ENCODE results near the gene SAMD13. TPM values are rescaled to one million over a fixed set of nuclear protein-coding genes. Genes with fewer than 3 reads are reported as not detected.
A peak's percentile ranks its signal among the peaks of the same experiment; 100 is the strongest.

Gene SAMD13
- total and polyA plus RNA-seq, 2 of the 8 experiments (the other 6 are each of a cell fraction or from before 2014, with no cell fraction given), result 0.86 to 2.3 TPM

DNA sequence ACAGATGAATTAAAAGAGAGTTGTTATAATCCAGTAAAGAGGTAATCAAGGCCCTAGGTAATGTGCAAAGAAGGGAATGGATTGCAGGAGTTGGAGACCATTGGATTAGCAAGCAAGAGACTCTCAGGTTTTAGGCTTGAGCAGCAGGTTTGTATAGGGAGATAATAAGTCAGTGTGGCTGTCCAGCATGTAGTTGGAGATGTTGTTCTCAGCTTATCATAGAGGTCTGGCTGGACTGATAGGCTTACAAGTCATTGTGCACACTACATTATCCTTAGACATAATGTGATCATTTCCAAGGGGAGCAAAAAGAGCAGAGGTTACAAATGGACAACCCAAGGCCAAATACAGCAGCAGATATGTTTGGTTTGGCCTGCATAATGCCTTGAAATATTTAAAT, 45.9 kb upstream of the SAMD13 start:
- Histone ChIP-seq H3K4me1 (replicated peaks in 1 of 4; ENCODE audit: control insufficient read depth in 3 of 4, insufficient read depth in 4 of 4, low read length in 3 of 4) (peaks cover 3 to 8% (median 4%) of the 10 kb centered on the region in 4 experiments; a peak in 5 of 7 replicates), H4K5ac (ENCODE audit: insufficient read length, low read depth, low read length) (no peak overlapping the region), H2AFZ (ENCODE audit: low read length) (no peak overlapping the region), H4K8ac (ENCODE audit: extremely low read depth, insufficient read depth, low read length) (no peak overlapping the region), H4K91ac (replicated peaks; ENCODE audit: insufficient read length, low read length) (no peak overlapping the region), H2BK5ac (ENCODE audit: low read depth, low read length) (no peak overlapping the region), H3K36me3 (ENCODE audit: control insufficient read depth in 2 of 4, insufficient read depth in 4 of 4, low read length in 3 of 4) (no peaks in the 10 kb centered on the region), H3K56ac (replicated peaks; ENCODE audit: insufficient read length, low read depth, low read length) (no peak overlapping the region), H2BK20ac (ENCODE audit: low read length) (no peak overlapping the region), H3K27me3 (replicated peaks in 1 of 4; ENCODE audit: control insufficient read depth in 3 of 4, extremely low read depth in 1 of 4, insufficient read depth in 3 of 4, low read length in 3 of 4) (no peaks in the 10 kb centered on the region), H3K14ac (ENCODE audit: insufficient read length) (no peak overlapping the region), H3K79me1 (ENCODE audit: low read depth, low read length) (no peaks in the 10 kb centered on the region), H3K23me2 (ENCODE audit: low read depth, low read length) (no peaks in the 10 kb centered on the region), H3K79me2 (ENCODE audit: control insufficient read depth in 1 of 2, insufficient read depth in 2 of 2, low read length in 2 of 2) (no peaks in the 10 kb centered on the region), H3K23ac (ENCODE audit: insufficient read length) (no peak overlapping the region), H3K4ac (replicated peaks; ENCODE audit: insufficient read length, low read depth, low read length) (no peak overlapping the region), H3K18ac (ENCODE audit: extremely low read depth, low read length) (no peak overlapping the region), H3K9me3 (ENCODE audit: insufficient read depth in 2 of 2, low read depth in 1 of 2, low read length in 1 of 2) (no peaks in the 10 kb centered on the region), H2BK15ac (ENCODE audit: low read length) (no peak overlapping the region), H3K9ac (replicated peaks in 1 of 4; ENCODE audit: extremely low read depth in 1 of 4, low read depth in 3 of 4, low read length in 3 of 4) (peak overlapping the region in 1 of 4 experiments; percentile 8; a peak in 1 of 7 replicates), H3K27ac (ENCODE audit: low read depth, low read length) (no peak overlapping the region), H3K4me3 (ENCODE audit: extremely low read depth in 1 of 4, insufficient read depth in 2 of 4, low read depth in 3 of 4, low read length in 4 of 4) (no peak overlapping the region), H4K20me1 (replicated peaks in 1 of 2; ENCODE audit: control insufficient read depth in 1 of 2, insufficient read depth in 2 of 2, low read length in 2 of 2) (no peaks in the 10 kb centered on the region), H2BK120ac (replicated peaks; ENCODE audit: low read depth, low read length) (no peak overlapping the region), H3K4me2 (ENCODE audit: insufficient read depth in 1 of 2, low read depth in 2 of 2, low read length in 2 of 2) (no peak overlapping the region), H2AK5ac (ENCODE audit: low read depth, low read length) (no peak overlapping the region), H2BK12ac (ENCODE audit: low read depth, low read length) (no peak overlapping the region)
- CTCF ChIA-PET (ENCODE audit: partially characterized antibody), result interaction anchor here (1.0 kb wide), 1 partner anchor 348 kb away, joined by 3 read pairs; no protein-coding TSS in a partner anchor
- POLR2A ChIA-PET (ENCODE audit: partially characterized antibody), result interaction anchor here (0.7 kb wide), 1 partner anchor 9 kb away, joined by 4 read pairs; no protein-coding TSS in a partner anchor
- FAIRE-seq (no peak), DNase-seq (ENCODE audit: low read depth in 1 of 2, low spot score in 2 of 2) (no peak)
- TF ChIP-seq, protein P1, sequence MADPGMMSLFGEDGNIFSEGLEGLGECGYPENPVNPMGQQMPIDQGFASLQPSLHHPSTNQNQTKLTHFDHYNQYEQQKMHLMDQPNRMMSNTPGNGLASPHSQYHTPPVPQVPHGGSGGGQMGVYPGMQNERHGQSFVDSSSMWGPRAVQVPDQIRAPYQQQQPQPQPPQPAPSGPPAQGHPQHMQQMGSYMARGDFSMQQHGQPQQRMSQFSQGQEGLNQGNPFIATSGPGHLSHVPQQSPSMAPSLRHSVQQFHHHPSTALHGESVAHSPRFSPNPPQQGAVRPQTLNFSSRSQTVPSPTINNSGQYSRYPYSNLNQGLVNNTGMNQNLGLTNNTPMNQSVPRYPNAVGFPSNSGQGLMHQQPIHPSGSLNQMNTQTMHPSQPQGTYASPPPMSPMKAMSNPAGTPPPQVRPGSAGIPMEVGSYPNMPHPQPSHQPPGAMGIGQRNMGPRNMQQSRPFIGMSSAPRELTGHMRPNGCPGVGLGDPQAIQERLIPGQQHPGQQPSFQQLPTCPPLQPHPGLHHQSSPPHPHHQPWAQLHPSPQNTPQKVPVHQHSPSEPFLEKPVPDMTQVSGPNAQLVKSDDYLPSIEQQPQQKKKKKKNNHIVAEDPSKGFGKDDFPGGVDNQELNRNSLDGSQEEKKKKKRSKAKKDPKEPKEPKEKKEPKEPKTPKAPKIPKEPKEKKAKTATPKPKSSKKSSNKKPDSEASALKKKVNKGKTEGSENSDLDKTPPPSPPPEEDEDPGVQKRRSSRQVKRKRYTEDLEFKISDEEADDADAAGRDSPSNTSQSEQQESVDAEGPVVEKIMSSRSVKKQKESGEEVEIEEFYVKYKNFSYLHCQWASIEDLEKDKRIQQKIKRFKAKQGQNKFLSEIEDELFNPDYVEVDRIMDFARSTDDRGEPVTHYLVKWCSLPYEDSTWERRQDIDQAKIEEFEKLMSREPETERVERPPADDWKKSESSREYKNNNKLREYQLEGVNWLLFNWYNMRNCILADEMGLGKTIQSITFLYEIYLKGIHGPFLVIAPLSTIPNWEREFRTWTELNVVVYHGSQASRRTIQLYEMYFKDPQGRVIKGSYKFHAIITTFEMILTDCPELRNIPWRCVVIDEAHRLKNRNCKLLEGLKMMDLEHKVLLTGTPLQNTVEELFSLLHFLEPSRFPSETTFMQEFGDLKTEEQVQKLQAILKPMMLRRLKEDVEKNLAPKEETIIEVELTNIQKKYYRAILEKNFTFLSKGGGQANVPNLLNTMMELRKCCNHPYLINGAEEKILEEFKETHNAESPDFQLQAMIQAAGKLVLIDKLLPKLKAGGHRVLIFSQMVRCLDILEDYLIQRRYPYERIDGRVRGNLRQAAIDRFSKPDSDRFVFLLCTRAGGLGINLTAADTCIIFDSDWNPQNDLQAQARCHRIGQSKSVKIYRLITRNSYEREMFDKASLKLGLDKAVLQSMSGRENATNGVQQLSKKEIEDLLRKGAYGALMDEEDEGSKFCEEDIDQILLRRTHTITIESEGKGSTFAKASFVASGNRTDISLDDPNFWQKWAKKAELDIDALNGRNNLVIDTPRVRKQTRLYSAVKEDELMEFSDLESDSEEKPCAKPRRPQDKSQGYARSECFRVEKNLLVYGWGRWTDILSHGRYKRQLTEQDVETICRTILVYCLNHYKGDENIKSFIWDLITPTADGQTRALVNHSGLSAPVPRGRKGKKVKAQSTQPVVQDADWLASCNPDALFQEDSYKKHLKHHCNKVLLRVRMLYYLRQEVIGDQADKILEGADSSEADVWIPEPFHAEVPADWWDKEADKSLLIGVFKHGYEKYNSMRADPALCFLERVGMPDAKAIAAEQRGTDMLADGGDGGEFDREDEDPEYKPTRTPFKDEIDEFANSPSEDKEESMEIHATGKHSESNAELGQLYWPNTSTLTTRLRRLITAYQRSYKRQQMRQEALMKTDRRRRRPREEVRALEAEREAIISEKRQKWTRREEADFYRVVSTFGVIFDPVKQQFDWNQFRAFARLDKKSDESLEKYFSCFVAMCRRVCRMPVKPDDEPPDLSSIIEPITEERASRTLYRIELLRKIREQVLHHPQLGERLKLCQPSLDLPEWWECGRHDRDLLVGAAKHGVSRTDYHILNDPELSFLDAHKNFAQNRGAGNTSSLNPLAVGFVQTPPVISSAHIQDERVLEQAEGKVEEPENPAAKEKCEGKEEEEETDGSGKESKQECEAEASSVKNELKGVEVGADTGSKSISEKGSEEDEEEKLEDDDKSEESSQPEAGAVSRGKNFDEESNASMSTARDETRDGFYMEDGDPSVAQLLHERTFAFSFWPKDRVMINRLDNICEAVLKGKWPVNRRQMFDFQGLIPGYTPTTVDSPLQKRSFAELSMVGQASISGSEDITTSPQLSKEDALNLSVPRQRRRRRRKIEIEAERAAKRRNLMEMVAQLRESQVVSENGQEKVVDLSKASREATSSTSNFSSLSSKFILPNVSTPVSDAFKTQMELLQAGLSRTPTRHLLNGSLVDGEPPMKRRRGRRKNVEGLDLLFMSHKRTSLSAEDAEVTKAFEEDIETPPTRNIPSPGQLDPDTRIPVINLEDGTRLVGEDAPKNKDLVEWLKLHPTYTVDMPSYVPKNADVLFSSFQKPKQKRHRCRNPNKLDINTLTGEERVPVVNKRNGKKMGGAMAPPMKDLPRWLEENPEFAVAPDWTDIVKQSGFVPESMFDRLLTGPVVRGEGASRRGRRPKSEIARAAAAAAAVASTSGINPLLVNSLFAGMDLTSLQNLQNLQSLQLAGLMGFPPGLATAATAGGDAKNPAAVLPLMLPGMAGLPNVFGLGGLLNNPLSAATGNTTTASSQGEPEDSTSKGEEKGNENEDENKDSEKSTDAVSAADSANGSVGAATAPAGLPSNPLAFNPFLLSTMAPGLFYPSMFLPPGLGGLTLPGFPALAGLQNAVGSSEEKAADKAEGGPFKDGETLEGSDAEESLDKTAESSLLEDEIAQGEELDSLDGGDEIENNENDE (IDR thresholded peaks at IDR 0.05; ENCODE audit: insufficient replicate concordance, low read length), result no peak
